HG02884 (cell line): ENCODE measurements around the gene TNFRSF18.
"Not testable (repeated sequence)": the region's sequence is repeated elsewhere in the genome, so short reads cannot be mapped to it uniquely, and the experiment has no call there.

Source experiments
- ATAC-seq: cut with Tn5 transposase; IDR thresholded peaks from one replicate; pipeline ENCODE4 v1.9.1; 2021; ENCODE audit warnings: mild to moderate bottlenecking, moderate library complexity; ENCODE audit not compliant: unreplicated experiment

Gene TNFRSF18

DNA sequence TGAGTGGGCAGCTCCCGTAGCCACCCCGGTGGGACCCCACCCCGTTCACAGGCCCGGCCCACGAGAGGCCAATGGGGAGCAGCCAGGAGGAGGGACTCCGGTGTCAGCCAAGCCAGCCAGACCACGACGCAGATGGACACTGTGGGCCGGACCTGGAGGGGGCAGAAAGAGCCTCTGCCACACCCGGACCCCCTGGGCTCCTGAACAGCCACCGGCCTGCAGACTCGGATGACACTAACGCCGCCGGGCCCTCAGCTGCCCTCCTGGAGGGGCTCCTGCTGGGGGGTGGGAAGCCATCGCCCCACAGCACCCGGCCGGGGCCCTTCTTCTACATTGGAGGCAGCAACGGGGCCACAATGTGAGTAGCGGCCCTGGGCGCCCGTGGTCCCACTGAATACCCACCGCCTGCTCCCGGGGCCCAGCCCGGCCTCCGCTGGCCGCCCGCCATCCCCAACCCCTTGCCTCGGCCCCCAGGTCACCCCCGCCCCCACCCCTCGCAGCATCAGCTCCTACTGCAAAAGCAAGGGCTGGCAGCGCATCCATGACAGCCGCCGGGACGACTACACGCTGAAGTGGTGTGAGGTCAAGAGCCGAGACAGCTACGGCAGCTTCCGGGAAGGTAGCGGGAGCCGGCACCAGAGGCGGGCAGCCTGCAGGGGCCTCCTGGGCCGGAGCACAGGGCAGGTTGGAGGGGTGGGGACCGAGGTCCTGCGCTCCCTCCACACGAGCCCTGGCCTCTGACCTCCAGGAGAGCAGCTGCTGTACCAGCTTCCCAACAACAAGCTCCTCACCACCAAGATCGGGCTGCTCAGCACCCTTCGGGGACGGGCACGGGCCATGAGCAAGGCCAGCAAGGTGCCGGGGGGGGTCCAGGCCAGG lies 26.2 kb downstream of the TNFRSF18 start:
- ATAC-seq = no peak

DNA sequence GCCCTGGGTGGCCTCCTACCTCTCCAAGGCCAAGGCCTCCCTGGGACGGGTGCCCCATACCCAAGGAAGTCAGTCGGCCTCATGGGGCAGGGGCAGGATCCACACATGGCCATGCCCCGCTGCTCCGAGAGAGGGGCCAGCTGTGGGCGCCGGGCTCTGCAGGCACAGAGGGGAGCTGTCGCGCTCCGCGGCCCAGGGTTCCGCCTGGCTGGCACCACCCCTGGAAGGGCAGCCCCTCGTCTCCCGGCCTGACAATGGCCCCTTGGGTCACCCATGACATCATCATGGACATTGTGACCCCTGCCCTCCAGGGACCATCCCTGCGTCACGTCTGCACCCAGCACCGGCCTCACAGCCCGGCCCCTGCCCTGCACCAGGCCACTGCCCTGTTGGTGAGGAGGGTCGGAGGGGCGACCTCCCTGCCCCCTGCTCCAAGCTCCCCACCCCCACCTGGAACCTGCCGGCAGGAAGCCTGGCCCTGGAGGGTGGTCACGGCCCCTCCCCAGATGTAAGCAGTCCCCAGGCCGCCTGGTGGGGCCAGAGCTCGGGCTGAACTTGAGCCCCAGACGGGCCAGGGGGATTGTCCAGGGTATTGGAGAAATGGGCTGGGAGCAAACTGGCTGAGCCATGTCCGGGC lies 26.9 kb downstream of the TNFRSF18 start:
- no peak for ATAC-seq

DNA sequence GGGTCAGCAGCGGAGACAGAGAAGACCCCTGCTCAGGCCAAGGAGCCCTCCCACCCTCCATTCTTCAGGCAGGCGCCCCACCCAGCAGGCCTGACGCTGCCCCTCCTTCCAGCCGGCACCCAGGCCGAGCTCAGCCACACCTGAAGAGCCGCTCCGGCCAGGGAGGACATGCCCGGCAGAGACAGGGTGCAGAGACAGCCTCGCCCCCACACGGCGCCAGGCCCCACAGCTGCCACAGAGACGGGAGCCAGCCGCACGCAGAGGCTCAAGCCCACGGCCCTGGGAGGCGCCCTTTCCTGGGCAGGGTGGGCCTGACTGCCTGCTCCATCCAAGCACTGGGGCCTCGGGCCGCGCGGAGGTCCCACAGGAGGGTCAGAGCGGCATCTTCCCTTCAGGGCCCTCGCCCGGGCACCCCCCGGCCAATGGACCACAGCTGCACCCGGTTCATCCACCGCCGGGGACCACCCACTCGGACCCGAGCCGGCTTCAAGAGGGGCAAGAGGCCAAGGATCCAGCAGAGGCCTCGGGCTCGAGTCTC lies 27.5 kb downstream of the TNFRSF18 start:
- no peak for ATAC-seq

DNA sequence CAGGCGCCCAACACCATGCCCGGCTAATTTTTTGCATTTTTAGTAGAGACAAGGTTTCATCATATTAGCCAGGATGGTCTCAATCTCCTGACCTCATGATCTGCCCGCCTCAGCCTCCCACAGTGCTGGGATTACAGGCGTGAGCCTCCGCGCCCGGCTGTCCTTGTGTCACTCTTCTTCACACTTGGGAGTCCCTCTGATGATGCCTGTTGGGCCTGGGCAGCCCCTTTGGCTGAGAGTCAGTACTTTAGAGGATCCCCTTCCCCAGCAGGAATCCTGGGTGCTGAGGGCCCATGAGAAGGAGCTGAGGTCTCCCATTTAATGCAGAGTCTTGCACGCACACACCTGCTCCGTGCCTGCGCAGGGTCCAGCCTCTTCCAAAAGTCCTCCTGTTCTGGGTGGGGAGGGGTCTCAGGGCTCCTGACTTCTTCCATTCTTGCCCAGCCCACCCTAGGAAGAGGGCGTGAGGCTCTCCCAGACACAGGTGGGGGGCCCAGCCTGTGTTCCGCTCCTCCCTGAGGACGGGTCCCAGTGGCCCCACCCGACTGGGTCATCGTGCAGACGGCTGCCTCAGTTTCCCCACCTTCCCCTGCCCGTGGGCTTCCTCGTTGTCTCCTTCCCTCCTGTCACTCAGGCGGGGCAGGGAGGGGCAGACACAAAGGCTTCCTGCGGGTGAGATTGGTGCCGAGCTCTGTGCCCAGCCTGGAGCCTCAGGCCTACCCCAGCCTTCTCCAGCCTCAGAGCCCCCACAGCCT lies 28.8 kb downstream of the TNFRSF18 start:
- ATAC-seq = no peak

DNA sequence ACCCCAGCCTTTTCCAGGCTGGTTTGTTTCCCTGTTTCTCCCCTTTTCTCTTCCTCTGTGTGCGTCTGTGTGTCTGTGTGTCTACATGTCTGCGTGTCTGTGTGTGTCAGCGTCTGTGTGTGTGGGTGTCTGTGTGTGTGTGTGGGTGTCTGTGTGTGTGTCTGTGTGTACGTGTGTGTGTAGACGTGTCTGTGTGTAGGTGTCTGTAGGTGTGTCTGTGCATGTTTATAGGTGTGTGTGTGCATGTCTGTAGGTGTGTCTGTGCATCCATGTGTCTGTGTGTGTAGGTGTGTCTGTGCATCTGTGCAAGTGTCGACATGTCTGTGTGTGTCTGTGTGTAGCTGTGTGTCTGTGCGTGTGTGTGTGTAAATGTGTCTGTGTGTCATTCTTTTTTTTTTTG lies 29.5 kb downstream of the TNFRSF18 start:
- ATAC-seq = no peak

DNA sequence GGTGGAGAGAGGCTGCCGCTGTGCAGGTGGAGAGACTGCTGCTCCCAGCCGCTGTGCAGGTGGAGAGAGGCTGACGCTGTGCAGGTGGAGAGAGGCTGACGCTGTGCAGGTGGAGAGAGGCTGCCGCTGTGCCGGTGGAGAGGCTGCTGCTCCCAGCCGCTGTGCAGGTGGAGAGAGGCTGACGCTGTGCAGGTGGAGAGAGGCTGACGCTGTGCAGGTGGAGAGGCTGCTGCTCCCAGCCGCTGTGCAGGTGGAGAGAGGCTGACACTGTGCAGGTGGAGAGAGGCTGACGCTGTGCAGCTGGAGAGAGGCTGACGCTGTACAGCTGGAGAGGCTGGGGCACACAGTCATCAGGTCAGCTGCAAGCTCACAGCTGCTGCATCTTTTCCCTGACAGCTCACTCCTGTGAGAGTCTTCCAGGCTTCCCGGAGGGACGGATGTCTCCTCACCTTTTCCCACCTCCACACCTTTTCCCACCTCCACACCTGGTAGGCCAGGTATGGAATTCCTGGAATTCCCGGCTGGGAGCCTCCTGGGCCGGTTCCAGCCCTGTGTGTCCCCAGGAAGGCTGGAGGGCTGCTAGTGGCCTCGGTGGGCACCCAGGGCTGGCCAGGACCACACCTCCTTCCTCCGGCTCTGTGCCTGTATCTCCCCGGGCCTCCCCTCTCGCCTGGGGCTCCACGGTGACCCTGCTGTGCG lies 30.2 kb downstream of the TNFRSF18 start:
- ATAC-seq = not testable (repeated sequence)

DNA sequence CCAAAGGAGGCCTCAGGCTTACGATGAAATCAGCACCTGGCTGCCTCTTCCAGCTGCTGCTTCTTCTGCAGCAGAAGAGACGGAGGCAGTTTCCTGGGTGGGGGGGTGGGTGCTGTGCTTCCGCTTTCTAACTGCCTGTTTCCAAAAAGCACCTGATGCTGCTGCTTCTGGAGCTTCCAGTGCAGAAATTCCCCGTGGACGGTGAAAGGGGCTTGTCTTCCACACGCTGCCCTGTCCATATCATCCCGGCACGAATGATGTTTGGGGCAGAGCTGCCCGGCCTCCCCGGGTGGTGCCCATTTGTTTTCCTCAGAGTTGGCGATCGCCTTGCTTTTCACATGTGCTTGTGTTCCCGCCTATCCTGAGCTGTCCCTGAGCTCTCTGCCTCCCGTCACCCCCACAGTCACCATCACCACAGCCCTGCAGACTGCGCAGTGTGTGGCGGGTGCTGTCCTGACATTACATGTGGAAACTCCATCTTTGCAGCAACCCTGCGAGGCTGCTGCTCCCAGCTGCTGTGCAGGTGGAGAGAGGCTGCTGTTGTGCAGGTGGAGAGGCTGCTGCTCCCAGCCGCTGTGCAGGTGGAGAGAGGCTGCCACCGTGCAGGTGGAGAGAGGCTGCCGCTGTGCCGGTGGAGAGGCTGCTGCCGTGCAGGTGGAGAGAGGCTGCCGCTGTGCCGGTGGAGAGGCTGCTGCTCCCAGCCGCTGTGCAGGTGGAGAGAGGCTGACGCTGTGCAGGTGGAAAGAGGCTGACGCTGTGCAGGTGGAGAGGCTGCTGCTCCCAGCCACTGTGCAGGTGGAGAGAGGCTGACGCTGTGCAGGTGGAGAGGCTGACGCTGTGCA lies 30.9 kb downstream of the TNFRSF18 start:
- ATAC-seq = no peak

DNA sequence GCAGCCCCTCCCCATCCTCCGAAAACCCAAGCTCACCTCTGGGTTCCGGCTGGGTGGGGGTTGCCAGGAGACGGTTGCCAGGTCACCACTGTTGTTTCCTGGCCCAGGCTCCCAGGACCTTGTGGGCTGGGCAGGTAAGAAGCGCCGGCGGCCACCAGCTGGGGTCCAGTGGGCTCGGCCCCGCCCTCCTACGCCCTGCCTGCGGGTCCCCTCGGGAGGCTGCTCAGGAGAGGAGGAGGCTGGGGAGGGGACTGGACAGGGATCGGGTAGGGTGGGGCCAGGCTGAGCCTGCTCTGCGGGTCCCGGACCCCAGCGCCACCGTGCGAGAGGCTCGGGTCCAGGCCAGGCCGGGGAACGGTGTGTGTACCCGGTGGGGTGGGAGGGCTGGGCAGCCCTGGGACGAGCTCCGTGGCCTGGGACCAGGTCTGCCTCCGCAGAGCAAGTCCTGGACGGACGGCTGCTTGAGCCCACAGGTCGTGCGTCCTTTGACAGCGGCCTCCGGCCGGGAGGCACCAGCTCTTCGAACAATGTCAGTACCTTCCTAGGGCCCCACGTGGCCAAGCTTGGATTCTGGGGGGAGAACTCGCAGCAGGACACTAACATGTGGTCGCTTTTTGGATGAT lies 32.5 kb downstream of the TNFRSF18 start, which contains the start of gene TTLL10:
Gene TTLL10 (plus strand): TSS at position 88 of the 623 bp plus-strand sequence. CDS start 5,336 bp downstream, outside the sequence.
- no peak for ATAC-seq

DNA sequence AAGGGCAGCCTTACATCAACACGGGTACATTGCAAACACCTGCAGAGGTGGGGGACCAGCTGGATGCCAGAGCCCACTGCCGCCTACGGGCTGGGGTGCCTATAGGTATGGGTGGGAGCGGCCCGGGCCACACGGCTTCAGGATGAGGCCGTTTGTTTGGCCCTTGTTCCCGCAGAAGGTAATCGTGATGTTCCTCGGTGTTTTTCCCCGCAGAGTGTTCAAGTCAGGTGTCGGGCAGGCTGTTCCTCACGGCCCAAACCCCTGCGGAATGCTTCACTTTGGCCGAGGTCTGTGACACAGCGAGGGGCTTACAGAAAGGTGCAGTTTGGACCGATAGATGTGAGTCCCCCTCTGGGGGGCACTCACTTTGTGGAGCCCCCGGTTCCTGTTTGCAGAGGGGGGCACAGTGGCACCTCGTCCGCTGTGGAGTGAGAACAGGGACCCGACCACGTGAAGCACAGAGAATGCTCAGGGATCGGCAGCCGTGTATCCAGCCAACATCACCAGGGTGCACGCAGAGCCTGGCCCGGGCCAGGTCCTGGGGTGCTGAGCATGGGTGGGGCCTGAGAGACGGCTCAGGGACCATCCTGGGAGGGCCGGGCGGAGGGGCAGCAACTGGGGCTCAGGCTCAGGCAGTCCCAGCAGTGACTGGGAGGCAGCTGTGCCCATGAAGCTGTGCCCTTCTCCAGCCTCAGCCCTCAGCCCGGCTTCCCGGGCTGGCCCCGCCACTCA lies 33.2 kb downstream of the TNFRSF18 start:
- no peak for ATAC-seq

DNA sequence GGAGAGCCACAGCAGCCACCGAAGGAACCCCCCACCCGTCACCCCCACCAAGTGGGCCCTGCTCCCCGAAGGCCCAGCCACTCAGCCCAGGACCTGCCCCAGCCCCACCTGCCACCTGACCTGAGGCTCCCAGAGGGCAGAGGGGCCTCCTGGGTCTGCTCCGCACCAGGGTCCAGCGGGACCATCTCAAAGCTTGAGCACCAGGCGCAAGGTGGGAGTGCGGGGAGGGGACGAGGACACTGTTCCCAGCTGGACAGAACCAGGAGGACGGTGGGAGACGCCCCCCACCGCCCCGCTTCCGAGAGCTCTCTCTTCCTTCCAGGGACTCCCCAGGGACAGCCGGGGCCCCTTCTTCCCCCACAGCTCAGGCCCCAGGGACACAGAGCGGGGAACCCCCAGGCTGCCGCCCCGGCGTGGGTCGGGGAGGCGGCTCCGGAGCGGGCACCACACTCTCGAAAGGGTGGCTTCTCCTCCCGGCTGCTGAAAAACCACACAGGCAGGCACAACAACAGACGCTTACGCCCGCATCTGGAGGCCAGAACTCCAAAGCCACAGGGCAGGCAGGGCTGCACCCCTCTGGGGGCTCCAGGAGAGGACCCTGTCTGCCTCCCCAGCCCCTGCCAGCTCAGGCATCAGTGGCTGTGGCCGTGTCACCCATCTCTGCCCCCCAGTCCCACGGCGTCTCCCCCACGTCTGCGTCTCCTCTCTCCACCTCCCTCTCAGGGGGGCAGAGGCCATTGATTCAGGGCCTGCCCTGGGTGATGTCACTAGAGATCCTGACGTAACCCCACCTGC lies 34.6 kb downstream of the TNFRSF18 start:
- no peak for ATAC-seq

DNA sequence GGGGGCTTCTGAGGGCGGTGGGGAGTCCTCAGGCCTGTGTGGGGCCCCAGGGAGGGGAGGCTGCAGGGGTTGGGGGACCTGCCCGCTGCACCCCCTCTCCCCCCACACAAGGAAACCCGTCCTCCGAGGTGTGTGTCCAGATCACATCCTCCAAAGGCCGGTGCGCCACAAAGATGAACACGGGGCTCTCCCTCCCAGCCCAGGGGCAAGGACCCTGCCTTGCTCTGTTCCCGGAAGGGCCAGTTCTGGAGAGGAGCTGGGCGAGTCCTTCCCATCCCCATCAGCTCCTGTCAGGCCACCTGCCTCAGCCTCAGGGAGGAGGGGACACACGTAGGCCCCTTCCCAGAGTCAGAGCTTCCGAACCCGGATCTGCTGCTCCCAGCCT lies 35.2 kb downstream of the TNFRSF18 start:
- no peak for ATAC-seq

DNA sequence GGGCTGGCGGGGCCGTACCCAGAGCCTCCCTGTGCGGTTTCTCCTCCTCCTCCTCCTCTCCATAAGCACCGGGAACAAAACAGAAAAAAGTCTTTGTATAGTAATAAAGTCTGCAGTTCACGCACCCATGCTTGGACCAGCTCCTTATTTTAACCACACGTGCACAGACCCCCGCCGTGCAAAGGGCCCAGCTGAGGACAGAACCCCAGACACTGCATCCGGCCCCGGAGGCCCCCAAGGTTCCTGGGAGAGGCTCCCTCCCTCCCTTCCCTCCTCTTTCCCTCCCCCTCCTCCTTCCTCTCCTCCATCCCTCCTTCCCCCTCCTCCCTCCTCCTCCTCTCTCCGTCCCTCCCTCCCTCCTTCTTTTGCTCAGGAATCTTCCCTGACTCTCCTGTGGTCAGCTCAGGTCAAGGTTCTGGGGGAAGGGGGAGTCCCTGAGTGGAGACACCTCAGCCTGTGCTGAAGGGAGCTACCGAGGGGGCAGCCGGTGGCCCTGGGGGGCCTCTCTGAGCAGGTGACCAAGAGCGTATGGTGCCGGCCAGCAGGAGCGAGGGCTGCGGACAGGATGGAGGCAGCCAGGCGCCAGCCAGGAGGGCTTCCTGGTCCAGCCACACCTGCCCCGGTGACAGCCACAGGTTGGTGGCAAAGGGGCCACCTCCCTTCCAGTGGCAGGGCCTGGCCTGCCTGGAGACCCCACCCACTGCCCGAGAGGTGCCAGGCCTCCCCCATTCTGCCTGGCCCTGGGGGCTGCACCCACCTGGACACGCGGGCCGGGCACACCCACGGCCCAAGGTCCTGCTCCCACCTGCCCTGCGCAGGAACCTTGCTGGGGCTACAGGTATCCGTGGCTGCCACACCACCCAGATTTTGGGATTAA lies 35.9 kb downstream of the TNFRSF18 start:
- ATAC-seq = no peak

DNA sequence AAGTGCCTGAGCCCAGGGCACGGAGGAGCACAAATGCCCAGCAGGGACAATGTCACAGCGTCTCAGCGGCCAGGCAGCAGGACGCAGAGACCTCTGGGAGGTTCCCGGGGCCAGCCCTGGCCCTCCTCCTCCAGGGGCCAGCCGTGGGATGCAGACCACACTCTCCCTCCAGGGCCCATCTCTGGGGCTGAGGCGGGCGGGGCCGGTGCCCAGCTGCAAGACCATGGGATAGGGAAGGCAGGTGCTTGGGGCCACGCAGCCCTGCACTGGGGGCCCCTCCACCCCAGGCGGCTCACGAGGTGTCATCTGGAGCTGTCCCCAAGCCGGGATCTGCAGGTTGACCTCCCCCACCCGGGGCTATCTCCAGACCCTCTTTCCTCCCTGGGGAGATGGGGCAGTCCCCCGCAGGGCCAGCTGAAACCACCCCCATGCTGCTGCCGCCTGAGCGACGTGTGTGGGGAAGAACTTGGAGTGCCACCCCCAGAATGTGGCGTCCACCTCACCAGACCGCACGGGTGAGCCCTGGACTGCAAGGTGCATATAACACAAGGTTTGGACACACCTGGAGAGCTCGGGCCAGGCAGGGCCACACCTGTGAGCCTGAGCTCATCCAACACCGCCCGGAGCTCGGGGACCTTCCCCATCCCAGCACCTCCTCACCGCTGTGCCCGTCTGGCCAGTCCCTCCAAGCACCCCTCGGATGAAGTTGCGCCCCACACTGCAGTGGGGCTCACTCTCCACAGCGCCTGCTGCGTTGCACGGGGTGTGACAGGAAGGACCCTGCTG lies 36.8 kb downstream of the TNFRSF18 start:
- no peak for ATAC-seq

DNA sequence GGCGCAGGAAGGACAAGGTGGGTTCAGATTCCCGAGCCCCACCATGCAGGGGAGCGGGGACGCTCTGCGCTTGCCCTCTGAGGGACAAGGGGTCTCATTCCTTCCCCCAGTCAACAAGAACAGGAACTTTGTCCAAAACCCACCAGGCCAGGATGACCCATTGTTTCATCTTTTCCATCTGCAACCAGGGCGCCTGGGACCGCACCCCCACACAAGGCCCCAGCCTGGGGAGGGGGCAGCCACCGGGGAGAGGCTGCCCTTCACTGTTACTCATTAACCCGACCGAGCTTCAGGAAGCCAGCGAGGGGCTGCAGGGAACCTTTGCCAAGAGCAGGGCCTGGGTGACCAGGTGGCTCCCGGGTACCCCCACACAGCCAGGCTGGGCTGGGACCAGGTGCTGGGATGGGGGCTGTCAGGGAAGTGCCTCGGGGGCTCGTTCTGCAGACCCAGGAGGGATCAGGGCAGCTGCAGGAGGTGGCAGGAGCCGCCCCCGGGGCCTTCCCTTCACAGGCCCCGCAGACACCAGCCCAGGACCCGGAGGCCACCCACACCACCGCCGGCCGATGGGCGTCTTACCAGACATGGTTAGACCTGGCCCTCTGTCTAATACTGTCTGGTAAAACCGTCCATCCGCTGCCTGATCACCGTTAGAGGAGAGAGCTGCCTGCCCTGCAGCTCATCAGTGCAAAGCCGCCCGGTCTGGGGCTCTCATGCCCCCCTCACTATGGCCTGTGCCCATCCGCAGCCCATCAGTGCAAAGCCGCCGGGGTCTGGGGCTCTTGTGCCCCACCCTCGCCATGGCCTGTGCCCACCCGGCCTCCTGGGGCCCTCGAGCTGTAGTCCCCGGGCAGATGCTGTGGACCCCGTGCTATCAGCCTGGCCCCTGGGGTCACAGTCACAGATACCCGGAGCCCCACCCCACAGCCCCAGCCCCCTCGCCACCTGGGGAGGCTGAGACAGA lies 37.7 kb downstream of the TNFRSF18 start:
- no peak for ATAC-seq

DNA sequence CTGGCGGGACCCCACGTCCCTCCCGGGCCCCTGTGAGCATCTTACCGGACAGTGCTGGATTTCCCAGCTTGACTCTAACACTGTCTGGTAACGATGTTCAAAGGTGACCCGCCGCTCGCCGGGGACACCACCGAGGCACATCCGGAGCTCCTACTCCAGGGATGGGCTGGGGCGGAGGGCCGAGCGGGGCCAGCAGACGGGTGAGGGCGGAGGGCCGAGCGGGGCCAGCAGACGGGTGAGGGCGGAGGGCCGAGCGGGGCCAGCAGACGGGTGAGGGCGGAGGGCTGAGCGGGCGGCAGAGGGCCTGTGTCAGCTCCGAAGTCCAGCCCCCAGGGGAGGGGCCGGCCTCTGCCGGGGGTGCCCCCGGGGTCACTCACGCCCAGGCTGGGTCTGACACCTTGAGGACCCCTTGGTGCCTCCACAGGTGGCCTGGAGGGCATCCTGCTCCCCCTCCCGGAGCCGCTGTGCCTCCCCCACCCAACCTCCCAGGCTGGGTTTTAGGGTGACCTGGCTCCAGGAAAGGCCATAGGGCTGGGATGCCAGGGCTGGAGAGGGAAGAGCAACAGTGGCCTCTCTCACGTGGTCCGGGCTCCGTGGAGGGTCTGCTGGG lies 38.4 kb downstream of the TNFRSF18 start:
- no peak for ATAC-seq
